Activated T-cell treated with anti-CD3 and anti-CD28 coated beads for 24 hours (primary cell): Measurements from ENCODE around the gene TACR2.

Experiments
- DNase-seq: peaks from one replicate; pipeline ENCODE4 v3.0.0-alpha.2; 2020; ENCODE audit warnings: low read depth

Gene TACR2

GRCh38 chr10:69374242-69374641 lies 42.5 kb downstream of the TACR2 start:
- DNase-seq, result no peak

- DNase-seq, result no peak
Observed at GRCh38 chr10:69372126-69372980, 44.4 kb downstream of the TACR2 start.

- DNase-seq, result no peak
Observed at GRCh38 chr10:69367469-69367868, 49.2 kb downstream of the TACR2 start.

- DNase-seq, result no peak
Observed at GRCh38 chr10:69366738-69367137, 50.0 kb downstream of the TACR2 start.

DNA sequence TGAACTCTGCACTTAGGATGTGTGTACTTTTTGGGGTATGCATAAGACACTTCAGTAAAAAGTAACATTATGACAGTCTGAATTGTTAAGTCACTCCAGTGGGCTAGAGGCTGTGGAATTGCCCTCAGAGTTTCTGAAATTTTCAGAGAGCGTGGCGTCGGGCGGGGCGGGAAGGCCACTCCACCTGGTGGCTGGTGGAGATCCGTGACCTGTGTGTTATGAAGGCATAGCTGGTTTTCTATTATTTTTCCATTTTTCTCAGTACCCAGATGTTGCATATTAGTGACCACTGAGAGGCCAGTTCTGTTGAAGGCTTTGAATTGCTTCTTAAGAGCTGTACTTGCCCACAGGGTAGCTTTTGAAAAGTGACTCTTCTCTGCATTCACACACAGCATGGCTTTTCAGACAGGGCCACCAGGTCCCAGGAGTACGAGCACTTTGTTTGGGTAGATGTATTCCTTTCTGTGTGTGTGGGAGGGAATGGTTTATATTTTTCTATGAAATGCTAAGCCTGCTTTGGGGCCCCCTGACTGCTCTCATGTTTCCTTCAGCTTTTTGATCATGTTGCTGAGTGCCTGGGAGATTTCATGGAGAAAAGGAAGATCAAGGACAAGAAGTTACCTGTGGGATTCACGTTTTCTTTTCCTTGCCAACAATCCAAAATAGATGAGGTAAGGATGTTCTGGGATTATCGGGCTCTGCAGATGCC lies 52.3 kb downstream of the TACR2 start:
- DNase-seq, result no peak

- DNase-seq, result no peak
Observed at GRCh38 chr10:69363666-69364065, 53.1 kb downstream of the TACR2 start.

DNA sequence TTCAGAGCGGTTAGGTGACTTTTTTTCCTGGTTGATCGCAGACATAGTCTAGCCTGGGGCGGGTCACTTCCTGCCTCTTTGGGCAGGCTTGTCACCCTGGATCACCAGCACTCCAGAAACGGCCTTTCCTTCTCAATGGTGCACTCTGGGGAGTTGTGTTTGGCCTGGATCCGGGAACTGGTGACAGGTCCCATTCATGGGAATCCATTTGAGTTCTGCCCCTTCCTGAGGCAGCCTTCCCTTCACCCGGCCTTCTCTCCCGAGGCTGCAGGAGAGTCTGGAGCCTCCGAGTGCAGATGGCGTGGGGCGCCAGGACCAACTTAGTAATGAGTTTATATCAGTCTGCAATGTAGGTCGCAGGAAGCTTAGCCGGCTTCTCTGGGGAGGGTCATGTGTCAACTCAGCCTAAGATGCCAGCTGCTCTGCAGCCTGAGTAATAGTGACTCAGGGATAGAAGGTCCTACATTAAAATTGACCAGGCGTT lies 54.2 kb downstream of the TACR2 start:
- DNase-seq, result no peak

DNA sequence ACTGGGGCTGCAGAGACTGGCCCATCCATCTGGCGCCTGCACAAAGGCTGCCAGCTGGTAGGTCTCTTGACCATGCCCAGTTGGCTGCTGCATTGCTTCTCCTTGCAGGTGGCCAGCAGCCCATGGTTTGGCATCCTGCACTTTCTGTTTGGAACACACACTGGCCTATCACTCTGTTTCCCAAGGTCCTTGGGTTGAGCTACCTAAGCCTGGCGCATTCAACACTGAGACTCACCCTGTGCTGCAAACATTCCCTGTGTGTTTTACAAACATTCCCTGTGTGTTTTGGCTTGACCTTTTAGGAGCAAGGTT lies 55.5 kb downstream of the TACR2 start:
- DNase-seq, result no peak

DNA sequence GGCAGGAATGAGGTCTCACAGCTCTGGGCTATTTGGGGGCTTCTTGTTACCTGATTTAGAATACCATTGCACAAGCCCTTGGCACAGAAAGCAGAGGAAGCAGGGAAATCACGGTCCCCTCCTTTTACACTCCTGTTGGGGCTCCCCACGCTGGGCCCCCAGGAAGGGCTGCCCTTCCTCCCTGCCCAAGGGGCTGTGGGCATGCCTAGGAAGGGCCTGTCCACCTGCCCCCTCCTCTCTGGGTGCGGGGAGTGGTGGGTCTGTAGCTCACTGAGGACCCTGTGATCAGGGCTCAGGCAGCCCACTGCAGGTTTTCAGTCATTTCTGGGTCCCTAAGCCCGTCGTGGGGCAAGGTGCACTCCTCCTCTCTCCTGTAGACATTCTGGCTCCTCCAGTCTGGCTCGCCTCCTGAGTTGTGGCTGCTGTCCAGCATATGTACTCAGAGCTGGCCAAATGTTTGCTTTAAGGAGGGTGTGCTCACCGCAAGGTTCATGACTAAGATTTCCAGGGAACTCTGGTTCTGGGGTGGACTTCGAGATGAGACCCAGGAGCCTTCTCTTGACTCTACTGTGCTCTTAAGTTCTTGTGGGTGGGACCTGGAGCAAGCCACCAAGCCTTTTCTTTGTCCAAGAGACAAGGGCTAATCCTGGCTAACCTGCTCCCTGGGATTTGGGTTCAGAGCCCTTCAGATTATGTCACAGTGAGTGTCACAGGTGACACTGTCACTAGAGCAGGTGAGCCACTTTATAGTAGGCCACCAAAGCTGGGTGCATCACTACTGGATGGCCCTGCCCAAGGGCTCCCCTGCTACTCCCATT lies 56.0 kb downstream of the TACR2 start:
- DNase-seq, result no peak

DNA sequence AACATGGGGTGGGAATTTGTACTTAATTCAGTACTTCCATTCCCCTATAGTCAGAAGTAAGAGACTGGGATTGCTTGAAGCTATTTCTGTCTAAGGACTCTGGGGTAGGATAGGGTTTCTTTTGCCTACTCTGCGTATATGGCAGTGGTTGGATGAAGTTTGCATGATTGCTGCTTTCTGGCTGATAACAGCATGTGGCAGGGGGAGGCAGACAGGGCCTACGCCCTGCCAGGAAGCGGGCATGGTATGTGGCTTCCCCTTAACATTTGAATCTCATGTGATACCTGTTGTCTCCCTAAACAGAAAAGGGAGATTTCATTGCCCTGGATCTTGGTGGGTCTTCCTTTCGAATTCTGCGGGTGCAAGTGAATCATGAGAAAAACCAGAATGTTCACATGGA lies 57.1 kb downstream of the TACR2 start:
- DNase-seq, result no peak

DNA sequence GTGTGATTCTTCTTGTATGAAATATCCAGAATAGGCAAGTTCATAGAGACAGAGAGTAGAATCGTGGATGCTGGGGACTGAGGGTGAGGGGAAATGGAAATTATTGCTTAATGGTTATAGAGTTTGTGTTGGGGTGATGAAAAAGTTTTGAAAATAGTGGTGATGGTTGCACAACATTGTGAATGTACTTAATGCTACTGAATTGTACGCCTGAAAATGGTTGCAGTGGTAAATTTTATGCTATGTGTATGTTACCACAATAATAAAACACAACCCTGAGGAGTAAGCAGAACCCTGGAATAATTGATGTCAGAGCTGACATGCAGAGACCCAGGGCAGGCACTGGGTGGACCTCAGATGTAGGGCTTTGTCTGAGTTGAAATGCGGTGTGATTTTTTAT lies 57.6 kb downstream of the TACR2 start:
- DNase-seq, result no peak

GRCh38 chr10:69358148-69358795 lies 58.4 kb downstream of the TACR2 start:
- no peak for DNase-seq

GRCh38 chr10:69356187-69356586 lies 60.5 kb downstream of the TACR2 start:
- DNase-seq, result no peak

GRCh38 chr10:69353977-69354635 lies 62.6 kb downstream of the TACR2 start:
- DNase-seq, result no peak
